ENCODE measurements around the gene CNOT9. TPM values are rescaled to one million over a fixed set of nuclear protein-coding genes. Genes with fewer than 3 reads are reported as not detected.

Gene CNOT9
- total RNA-seq, 1 donor from 2014 or later = 18.9 TPM

DNA sequence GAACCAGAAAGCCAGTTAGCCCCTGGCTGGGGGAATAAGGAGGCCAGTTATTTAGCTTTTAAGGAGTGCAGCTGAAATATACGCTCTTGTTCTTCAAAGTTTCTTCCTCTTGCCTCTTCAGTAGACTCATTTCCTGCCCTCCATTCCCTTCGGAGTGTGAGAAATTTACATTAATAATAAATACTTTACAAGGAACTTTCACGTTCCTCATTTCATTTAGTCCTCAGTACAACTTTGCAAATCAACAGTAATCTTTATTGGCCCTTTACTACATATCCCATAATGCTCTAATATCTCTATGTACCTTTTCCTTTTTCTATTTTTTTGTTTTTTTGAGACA lies 54.7 kb downstream of the CNOT9 start:
- no peaks in the 10 kb centered on the region for H3K36me3 ChIP-seq
- H3K9me3 ChIP-seq (replicated peaks) = no peaks in the 10 kb centered on the region
- intact Hi-C loops (cut with micrococcal nuclease) = no loop called here
- H3K4me1 ChIP-seq = peaks cover 8% of the 10 kb centered on the region
- H3K4me3 ChIP-seq = no peak overlapping the region
- H3K27me3 ChIP-seq (ENCODE audit: low read depth) = no peaks in the 10 kb centered on the region
- no peak overlapping the region for H3K27ac ChIP-seq (replicated peaks)
- TF ChIP-seq, protein P1, sequence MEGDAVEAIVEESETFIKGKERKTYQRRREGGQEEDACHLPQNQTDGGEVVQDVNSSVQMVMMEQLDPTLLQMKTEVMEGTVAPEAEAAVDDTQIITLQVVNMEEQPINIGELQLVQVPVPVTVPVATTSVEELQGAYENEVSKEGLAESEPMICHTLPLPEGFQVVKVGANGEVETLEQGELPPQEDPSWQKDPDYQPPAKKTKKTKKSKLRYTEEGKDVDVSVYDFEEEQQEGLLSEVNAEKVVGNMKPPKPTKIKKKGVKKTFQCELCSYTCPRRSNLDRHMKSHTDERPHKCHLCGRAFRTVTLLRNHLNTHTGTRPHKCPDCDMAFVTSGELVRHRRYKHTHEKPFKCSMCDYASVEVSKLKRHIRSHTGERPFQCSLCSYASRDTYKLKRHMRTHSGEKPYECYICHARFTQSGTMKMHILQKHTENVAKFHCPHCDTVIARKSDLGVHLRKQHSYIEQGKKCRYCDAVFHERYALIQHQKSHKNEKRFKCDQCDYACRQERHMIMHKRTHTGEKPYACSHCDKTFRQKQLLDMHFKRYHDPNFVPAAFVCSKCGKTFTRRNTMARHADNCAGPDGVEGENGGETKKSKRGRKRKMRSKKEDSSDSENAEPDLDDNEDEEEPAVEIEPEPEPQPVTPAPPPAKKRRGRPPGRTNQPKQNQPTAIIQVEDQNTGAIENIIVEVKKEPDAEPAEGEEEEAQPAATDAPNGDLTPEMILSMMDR (IDR thresholded peaks at IDR 0.05; ENCODE audit: borderline replicate concordance) = no peak
- DNase-seq = no peak

DNA sequence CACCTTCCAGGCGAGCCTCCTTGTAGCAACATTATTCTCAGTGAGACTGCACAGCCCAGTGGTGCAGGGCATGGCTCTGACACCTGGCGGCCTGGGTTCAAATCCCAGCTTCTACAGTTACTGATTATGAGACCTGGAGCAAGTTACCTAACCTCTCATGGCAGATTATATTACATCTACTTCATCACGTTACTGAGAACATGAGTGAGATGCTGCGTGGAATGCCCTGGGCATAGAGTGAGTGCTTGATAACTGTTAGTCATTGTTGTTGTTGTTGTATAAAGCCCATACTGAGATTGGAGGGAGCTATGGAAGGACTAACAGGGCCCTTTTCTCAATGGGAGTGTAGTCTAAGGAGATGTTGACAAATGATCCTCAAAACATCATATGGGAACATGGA lies 57.7 kb downstream of the CNOT9 start:
- DNase-seq = no peak
- Histone ChIP-seq H3K36me3 (no peaks in the 10 kb centered on the region), H3K4me1 (peaks cover 8% of the 10 kb centered on the region), H3K9me3 (replicated peaks) (no peaks in the 10 kb centered on the region), H3K27ac (replicated peaks) (no peak overlapping the region), H3K4me3 (no peak overlapping the region), H3K27me3 (ENCODE audit: low read depth) (no peaks in the 10 kb centered on the region)
- intact Hi-C loops (cut with micrococcal nuclease) = no loop called here
- TF ChIP-seq, protein P1 (IDR thresholded peaks at IDR 0.05; ENCODE audit: borderline replicate concordance) = no peak

DNA sequence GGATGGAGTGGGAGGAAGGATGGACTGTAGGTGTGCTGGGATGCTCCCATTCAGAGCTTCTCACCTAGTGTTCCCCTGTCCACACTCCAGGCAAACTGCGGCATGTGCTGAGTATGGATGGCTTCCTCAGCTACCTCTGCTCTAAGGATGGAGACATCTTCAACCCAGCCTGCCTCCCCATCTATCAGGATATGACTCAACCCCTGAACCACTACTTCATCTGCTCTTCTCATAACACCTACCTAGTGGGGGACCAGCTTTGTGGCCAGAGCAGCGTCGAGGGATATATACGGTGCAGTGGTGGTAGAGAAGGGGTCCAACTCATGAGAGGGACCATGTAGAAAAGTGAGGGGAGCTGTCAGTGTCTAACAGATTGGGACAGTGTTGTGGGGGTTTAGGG lies 59.3 kb downstream of the CNOT9 start:
- Histone ChIP-seq H3K4me1 (peaks cover under 1% of the 10 kb centered on the region), H3K4me3 (no peak overlapping the region), H3K9me3 (replicated peaks) (no peaks in the 10 kb centered on the region), H3K27me3 (ENCODE audit: low read depth) (no peaks in the 10 kb centered on the region), H3K27ac (replicated peaks) (no peak overlapping the region), H3K36me3 (no peaks in the 10 kb centered on the region)
- no peak for DNase-seq
- TF ChIP-seq, protein P1 (IDR thresholded peaks at IDR 0.05; ENCODE audit: borderline replicate concordance) = no peak
- intact Hi-C loops (cut with micrococcal nuclease) = no loop called here

DNA sequence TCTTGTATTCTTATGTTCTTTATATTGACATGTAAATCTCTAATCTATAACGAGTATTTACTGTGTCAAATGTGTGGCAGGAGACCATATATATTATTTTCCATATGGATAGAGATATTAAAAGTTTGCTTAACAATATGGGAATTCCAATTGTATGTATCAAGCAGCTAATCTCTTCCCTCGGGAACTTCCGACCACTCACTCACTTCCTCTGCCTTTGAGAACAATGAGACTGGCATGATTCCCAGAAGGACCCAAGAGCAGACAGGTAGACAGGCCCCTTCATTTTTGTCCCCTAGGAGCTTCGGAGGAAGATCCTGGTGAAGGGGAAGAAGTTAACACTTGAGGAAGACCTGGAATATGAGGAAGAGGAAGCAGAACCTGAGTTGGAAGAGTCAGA lies 63.2 kb downstream of the CNOT9 start:
- no peaks in the 10 kb centered on the region for H3K27me3 ChIP-seq (ENCODE audit: low read depth)
- intact Hi-C loops (cut with micrococcal nuclease) = no loop called here
- no peak overlapping the region for H3K4me3 ChIP-seq
- H3K9me3 ChIP-seq (replicated peaks) = no peaks in the 10 kb centered on the region
- H3K36me3 ChIP-seq = peaks cover 36% of the 10 kb centered on the region
- no peaks in the 10 kb centered on the region for H3K4me1 ChIP-seq
- TF ChIP-seq, protein P1 (IDR thresholded peaks at IDR 0.05; ENCODE audit: borderline replicate concordance) = no peak
- peak overlapping the region; percentile 33 for H3K27ac ChIP-seq (replicated peaks)
- DNase-seq = no peak

DNA sequence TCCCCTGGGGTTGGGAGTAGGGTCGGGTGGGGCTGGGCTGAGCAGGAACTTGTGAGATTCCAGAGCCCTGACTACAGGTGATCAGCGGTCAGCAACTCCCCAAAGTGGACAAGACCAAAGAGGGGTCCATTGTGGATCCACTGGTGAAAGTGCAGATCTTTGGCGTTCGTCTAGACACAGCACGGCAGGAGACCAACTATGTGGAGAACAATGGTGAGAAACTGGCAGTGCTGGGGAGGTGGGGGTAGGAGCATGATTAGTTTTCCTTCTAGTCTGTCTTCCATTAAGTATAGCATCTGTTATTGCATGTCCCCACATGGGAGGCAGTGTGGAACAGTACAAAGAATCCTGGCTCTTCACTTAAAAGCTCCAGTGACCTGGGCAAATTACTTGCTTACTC lies 67.1 kb downstream of the CNOT9 start:
- peaks cover 73% of the 10 kb centered on the region for H3K36me3 ChIP-seq
- TF ChIP-seq, protein P1 (IDR thresholded peaks at IDR 0.05; ENCODE audit: borderline replicate concordance) = no peak
- H3K27me3 ChIP-seq (ENCODE audit: low read depth) = no peaks in the 10 kb centered on the region
- H3K4me1 ChIP-seq = no peaks in the 10 kb centered on the region
- no peak overlapping the region for H3K27ac ChIP-seq (replicated peaks)
- no peak for DNase-seq
- H3K4me3 ChIP-seq = no peak overlapping the region
- intact Hi-C loops (cut with micrococcal nuclease) = no loop called here
- H3K9me3 ChIP-seq (replicated peaks) = no peaks in the 10 kb centered on the region

DNA sequence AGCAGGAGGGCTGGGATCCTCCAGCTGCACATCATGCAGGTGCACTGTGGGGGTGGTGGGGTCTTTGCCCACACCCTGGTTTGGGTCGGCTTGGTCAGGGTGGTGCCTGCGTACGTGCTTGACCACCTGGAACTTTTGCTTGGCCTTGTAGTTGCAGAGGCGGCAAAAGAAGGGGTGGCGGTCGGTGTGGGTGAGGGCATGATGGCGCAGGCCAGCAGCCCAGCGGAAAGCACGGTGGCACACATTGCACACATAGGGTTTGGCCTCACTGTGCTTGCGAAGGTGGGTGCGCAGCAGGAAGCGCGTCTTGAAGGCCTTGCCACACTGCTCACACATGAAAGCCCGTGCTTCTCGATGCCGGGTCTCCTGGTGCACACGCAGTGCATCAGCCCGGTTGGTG lies 69.7 kb downstream of the CNOT9 start:
- intact Hi-C loops (cut with micrococcal nuclease) = no loop called here
- Histone ChIP-seq H3K27ac (replicated peaks) (no peak overlapping the region), H3K27me3 (ENCODE audit: low read depth) (no peaks in the 10 kb centered on the region), H3K36me3 (peaks cover 97% of the 10 kb centered on the region), H3K9me3 (replicated peaks) (no peaks in the 10 kb centered on the region), H3K4me1 (no peaks in the 10 kb centered on the region), H3K4me3 (no peak overlapping the region)
- no peak for DNase-seq
- TF ChIP-seq, protein P1 (IDR thresholded peaks at IDR 0.05; ENCODE audit: borderline replicate concordance) = no peak

Data from left ventricle myocardium inferior (tissue), 1 donor.